Left ventricle myocardium superior (tissue), 1 donor: ENCODE data around the gene CAV2. TPM values are rescaled to one million over a fixed set of nuclear protein-coding genes. Genes with fewer than 3 reads are reported as not detected.
A peak's percentile ranks its signal among the peaks of the same experiment; 100 is the strongest.
"Not testable (repeated sequence)": the region's sequence is repeated elsewhere in the genome, so short reads cannot be mapped to it uniquely, and the experiment has no call there.

ENCODE experiments used
- ATAC-seq: fragments of 200-7000 bp; cut with Tn5 transposase; one replicate; pipeline ENCODE4 v1.9.1; 2020; ENCODE audit warnings: mild to moderate bottlenecking, moderate library complexity
- DNase-seq: peaks from one replicate; pipeline ENCODE4 v3.0.0-alpha.2; 2020
- intact Hi-C: fragments of 100-400 bp; cut with micrococcal nuclease; formaldehyde crosslinking; loops from one replicate; pipeline ENCODE4 v1.11.0; 2022
- long read RNA-seq: library from polyadenylated mRNA; unstranded; transcript quantifications from one replicate; pipeline ENCODE4 v2.0.0, GENCODE V29; 2021
- total RNA-seq: library from RNA; stranded (reverse); fragmentation: NEBNext Ultra II Directional; extraction: Animal tissue kit (Norgen Biotek cat#: 25700); gene quantifications from one replicate; pipeline ENCODE4 v1.2.1, GENCODE V29; 2021
- donor health status: DM: no; HTN: yes; CAD: no; lungs with severe emphysema.

The CAV2 gene
- 204 TPM for total RNA-seq
- long read RNA-seq, transcript CAV2-202 (2 exons, 776 nt): minor isoform, 44 of 606 reads
- long read RNA-seq, transcript CAV2-214 (2 exons, 787 nt): minor isoform, 22 of 606 reads
- long read RNA-seq, transcript CAV2-201 (3 exons, 3,301 nt): major isoform, 508 of 606 reads
- long read RNA-seq, partial matches to known transcripts: 1 of 606 reads
- long read RNA-seq, other reads (novel, unspliced or antisense): 27 of 606 reads

- peak; percentile 93 for ATAC-seq
- peak; percentile 90 for DNase-seq
- intact Hi-C loops: loop anchor here (10.0 kb wide), 1 partner anchor 55 kb away; no protein-coding TSS in a partner anchor
These were observed at the start of gene CAV2 for GRCh38 chr7:116499168-116500077. Gene CAV2 (plus strand): TSS chr7:116499738. CDS start chr7:116499782, 44 bp downstream.

- ATAC-seq (peak; percentile 82), DNase-seq (no peak)
- intact Hi-C loops: loop anchor here (10.0 kb wide), 1 partner anchor 45 kb away; the partner anchor contains the start of gene CAV2
These were observed 49.6 kb upstream of the CAV2 start for GRCh38 chr7:116449950-116450349.

GRCh38 chr7:116451957-116452729 lies 47.4 kb upstream of the CAV2 start:
- ATAC-seq: no peak

GRCh38 chr7:116454377-116454776 lies 45.2 kb upstream of the CAV2 start:
- ATAC-seq (no peak), DNase-seq (no peak)
- intact Hi-C loops: no loop called here

More at GRCh38 chr7:116451957-116452729, 47.4 kb upstream of the CAV2 start:
- intact Hi-C loops: no loop called here
- DNase-seq: no peak

- intact Hi-C loops: no loop called here
These were observed 44.5 kb upstream of the CAV2 start for GRCh38 chr7:116455009-116455408.

GRCh38 chr7:116455499-116455898 lies 44.0 kb upstream of the CAV2 start:
- ATAC-seq (no peak), DNase-seq (no peak)
- intact Hi-C loops: no loop called here

More at GRCh38 chr7:116455009-116455408, 44.5 kb upstream of the CAV2 start:
- DNase-seq (no peak), ATAC-seq (no peak)

GRCh38 chr7:116461500-116461899 lies 38.0 kb upstream of the CAV2 start:
- ATAC-seq: no peak
- intact Hi-C loops: no loop called here

GRCh38 chr7:116463956-116464355 lies 35.6 kb upstream of the CAV2 start:
- no peak for DNase-seq
- ATAC-seq: no peak
- intact Hi-C loops: no loop called here

More at GRCh38 chr7:116461500-116461899, 38.0 kb upstream of the CAV2 start:
- DNase-seq: no peak

GRCh38 chr7:116464375-116464774 lies 35.2 kb upstream of the CAV2 start:
- intact Hi-C loops: no loop called here
- ATAC-seq (no peak), DNase-seq (no peak)

GRCh38 chr7:116465125-116465524 lies 34.4 kb upstream of the CAV2 start:
- ATAC-seq: no peak
- intact Hi-C loops: no loop called here
- DNase-seq: no peak

GRCh38 chr7:116468534-116468933 lies 31.0 kb upstream of the CAV2 start:
- no peak for ATAC-seq
- no peak for DNase-seq
- intact Hi-C loops: no loop called here

GRCh38 chr7:116477625-116478024 lies 21.9 kb upstream of the CAV2 start:
- ATAC-seq (no peak), DNase-seq (no peak)
- intact Hi-C loops: no loop called here

- intact Hi-C loops: no loop called here
- ATAC-seq: no peak
These were observed 20.7 kb upstream of the CAV2 start for GRCh38 chr7:116478834-116479233.

GRCh38 chr7:116483271-116483942 lies 16.1 kb upstream of the CAV2 start:
- DNase-seq (no peak), ATAC-seq (no peak)
- intact Hi-C loops: no loop called here

More at GRCh38 chr7:116478834-116479233, 20.7 kb upstream of the CAV2 start:
- DNase-seq: no peak

GRCh38 chr7:116484389-116484788 lies 15.1 kb upstream of the CAV2 start:
- ATAC-seq, intact Hi-C loops, DNase-seq: not testable (repeated sequence)

GRCh38 chr7:116487907-116488521 lies 11.5 kb upstream of the CAV2 start:
- ATAC-seq (no peak), DNase-seq (no peak)
- intact Hi-C loops: no loop called here

GRCh38 chr7:116490351-116490750 lies 9.2 kb upstream of the CAV2 start:
- intact Hi-C loops: loop anchor here (10.0 kb wide), 1 partner anchor 46 kb away; no protein-coding TSS in a partner anchor
- DNase-seq: no peak

GRCh38 chr7:116491887-116492653 lies 7.5 kb upstream of the CAV2 start:
- no peak for DNase-seq
- intact Hi-C loops: loop anchor here (10.0 kb wide), 1 partner anchor 47 kb away; no protein-coding TSS in a partner anchor
- no peak for ATAC-seq

More at GRCh38 chr7:116490351-116490750, 9.2 kb upstream of the CAV2 start:
- ATAC-seq: no peak
